ENCODE measurements around the gene RAB9B. TPM values are rescaled to one million over a fixed set of nuclear protein-coding genes. Genes with fewer than 3 reads are reported as not detected.

RAB9B gene
- total RNA-seq, 1 donor from 2014 or later, result 0.33 TPM

DNA sequence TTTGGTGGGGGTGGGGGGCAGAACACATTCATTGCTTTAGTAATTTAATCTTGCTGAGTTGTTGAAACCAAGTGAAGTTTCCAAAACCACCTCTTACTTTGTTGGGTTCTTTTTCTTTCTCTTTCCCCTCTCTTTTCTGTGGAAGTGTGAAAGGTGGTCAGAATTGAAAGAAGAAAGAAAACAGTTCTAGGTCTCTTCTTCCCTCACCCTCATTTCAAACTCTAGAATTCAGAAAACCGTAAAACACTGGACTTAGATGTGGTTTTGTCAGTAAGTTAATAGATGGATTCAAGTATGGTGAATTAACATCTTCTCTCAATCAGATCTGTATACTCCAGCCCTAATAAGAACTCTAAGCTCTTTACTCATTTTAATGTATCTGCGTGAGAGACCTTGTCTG is 31.7 kb downstream of the RAB9B start:
- no peak for DNase-seq (ENCODE audit: low read depth)
- Histone ChIP-seq H3K36me3 (ENCODE audit: control insufficient read depth, insufficient read depth, low read length) (no peaks in the 10 kb centered on the region), H3K4me3 (ENCODE audit: low read depth, low read length) (no peak overlapping the region), H3K27me3 (ENCODE audit: control insufficient read depth, insufficient read depth, low read length) (no peaks in the 10 kb centered on the region)
- TF ChIP-seq, protein P1, sequence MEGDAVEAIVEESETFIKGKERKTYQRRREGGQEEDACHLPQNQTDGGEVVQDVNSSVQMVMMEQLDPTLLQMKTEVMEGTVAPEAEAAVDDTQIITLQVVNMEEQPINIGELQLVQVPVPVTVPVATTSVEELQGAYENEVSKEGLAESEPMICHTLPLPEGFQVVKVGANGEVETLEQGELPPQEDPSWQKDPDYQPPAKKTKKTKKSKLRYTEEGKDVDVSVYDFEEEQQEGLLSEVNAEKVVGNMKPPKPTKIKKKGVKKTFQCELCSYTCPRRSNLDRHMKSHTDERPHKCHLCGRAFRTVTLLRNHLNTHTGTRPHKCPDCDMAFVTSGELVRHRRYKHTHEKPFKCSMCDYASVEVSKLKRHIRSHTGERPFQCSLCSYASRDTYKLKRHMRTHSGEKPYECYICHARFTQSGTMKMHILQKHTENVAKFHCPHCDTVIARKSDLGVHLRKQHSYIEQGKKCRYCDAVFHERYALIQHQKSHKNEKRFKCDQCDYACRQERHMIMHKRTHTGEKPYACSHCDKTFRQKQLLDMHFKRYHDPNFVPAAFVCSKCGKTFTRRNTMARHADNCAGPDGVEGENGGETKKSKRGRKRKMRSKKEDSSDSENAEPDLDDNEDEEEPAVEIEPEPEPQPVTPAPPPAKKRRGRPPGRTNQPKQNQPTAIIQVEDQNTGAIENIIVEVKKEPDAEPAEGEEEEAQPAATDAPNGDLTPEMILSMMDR (IDR thresholded peaks at IDR 0.05; ENCODE audit: insufficient read depth, low read length, poor library complexity, severe bottlenecking), result no peak

DNA sequence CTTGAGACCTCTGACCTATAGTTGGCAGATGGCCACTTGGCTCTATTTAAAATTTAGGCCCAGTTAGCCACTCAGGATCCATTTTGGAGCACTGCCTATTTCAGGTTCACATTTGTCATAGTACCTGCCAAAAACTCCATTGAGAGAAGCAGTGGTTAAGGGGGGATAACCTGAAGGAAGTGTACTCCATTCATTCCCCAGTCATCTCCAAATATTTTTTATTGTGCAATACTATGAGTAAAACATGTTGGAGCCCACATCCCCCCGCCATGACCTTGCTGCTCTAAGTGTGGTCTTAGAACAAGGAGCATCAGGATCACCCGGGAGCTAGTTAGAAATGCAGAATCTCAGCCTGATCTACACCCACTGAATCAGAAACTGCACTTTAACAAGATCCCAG is 34.4 kb downstream of the RAB9B start:
- TF ChIP-seq, protein P1 (IDR thresholded peaks at IDR 0.05; ENCODE audit: insufficient read depth, low read length, poor library complexity, severe bottlenecking), result no peak

DNA sequence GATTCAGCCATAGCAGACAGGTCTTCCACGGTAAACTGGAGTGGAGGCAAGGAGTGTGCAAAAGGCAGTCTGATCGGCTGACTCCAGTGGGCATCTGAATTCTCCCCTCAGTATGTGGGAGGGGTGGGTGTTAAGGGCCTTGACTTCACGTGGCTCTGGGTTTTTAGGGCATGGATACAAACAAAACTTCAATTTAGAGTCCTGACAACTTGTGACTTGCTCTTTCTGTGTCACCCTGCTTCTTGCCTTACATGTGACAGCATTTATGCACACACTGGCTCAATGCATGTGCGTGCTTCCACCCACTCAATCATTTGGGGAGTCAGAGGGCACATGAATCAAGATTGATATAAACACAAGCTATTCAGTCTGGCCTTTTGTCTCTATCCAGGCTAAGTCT is 37.9 kb downstream of the RAB9B start:
- peaks cover 2% of the 10 kb centered on the region for H3K27me3 ChIP-seq (ENCODE audit: control insufficient read depth, insufficient read depth, low read length)
- no peak overlapping the region for H3K4me3 ChIP-seq (ENCODE audit: low read depth, low read length)
- no peaks in the 10 kb centered on the region for H3K36me3 ChIP-seq (ENCODE audit: control insufficient read depth, insufficient read depth, low read length)
- no peak for DNase-seq (ENCODE audit: low read depth)
- TF ChIP-seq, protein P1 (IDR thresholded peaks at IDR 0.05; ENCODE audit: insufficient read depth, low read length, poor library complexity, severe bottlenecking), result no peak

More for the DNA sequence above, 34.4 kb downstream of the RAB9B start:
- Histone ChIP-seq H3K4me3 (ENCODE audit: low read depth, low read length) (no peak overlapping the region), H3K36me3 (ENCODE audit: control insufficient read depth, insufficient read depth, low read length) (no peaks in the 10 kb centered on the region), H3K27me3 (ENCODE audit: control insufficient read depth, insufficient read depth, low read length) (peaks cover 2% of the 10 kb centered on the region)
- no peak for DNase-seq (ENCODE audit: low read depth)

DNA sequence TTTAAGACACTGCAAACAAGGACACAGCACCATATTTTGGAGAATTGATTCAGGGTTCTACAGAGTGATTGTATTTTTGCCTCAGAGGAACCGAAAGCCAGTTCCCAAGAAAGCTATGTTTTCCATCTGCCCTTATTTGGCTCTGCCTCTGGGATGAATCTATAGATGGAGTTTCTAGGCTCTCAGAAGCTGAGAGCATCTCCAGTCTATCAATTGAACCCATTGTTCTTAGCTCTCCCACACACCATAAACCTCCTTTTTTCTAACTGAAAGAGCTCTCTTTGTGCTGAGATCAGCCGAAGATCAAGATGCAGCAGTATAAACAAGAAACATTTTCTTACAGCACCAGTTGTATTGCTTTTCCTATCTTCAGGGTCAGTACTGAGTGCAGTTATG is 38.5 kb downstream of the RAB9B start:
- no peak for DNase-seq (ENCODE audit: low read depth)
- no peaks in the 10 kb centered on the region for H3K36me3 ChIP-seq (ENCODE audit: control insufficient read depth, insufficient read depth, low read length)
- H3K4me3 ChIP-seq (ENCODE audit: low read depth, low read length), result no peak overlapping the region
- H3K27me3 ChIP-seq (ENCODE audit: control insufficient read depth, insufficient read depth, low read length), result peaks cover 2% of the 10 kb centered on the region
- TF ChIP-seq, protein P1 (IDR thresholded peaks at IDR 0.05; ENCODE audit: insufficient read depth, low read length, poor library complexity, severe bottlenecking), result no peak

DNA sequence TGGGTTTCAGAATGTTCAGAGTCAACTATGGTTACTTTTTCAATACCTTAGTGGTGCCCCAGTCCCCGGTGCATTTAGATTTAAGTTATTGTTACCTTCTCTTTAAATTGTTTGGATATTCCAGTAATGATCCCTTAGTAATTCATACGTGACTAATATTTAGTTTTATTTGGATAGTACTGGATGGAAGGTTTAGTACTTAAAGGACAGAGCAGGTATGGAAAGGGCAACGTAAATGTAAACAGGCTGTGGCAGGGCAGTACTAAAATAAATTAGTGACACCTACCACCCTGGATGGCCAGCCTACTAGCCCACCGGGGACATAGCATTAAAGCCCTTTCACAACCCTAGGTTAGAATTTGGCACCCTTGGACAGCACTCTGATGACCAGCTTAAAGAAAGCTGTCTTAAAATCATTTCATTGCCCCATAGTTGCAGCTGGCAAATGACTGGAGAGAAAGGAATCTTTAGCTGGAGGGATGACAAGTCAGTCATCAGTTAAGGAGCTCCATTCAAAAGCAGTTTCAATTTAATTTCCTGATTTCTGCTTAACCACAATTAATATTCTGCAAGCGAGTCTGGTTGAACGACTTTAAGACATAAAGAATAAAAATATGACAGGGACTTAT is 39.0 kb downstream of the RAB9B start:
- Histone ChIP-seq H3K4me3 (ENCODE audit: low read depth, low read length) (no peak overlapping the region), H3K27me3 (ENCODE audit: control insufficient read depth, insufficient read depth, low read length) (peaks cover 2% of the 10 kb centered on the region), H3K36me3 (ENCODE audit: control insufficient read depth, insufficient read depth, low read length) (no peaks in the 10 kb centered on the region)
- TF ChIP-seq, protein P1 (IDR thresholded peaks at IDR 0.05; ENCODE audit: insufficient read depth, low read length, poor library complexity, severe bottlenecking), result no peak
- no peak for DNase-seq (ENCODE audit: low read depth)

Measured in kidney epithelial cell (primary cell).